GM12878 (cell line): ENCODE data around the gene PURA. TPM values are rescaled to one million over a fixed set of nuclear protein-coding genes. Genes with fewer than 3 reads are reported as not detected.

Experiments used
- ATAC-seq: fragments of 200-7000 bp; cut with Tn5 transposase; 3 replicates; pipeline ENCODE4 v1.9.1; 2020; ENCODE audit warnings: mild to moderate bottlenecking, moderate library complexity
- BruUV-seq: library from RNA; stranded (reverse); fragments of 400-500 nt; replicated peaks from 2 replicates; lab custom pipeline; 2021; lab: Mats Ljungman, UMichigan
- CTCF ChIA-PET: fragments of 300-600 bp; sonication (Branson Sonifier 250); formaldehyde crosslinking; extraction: SDS; loops from one replicate; lab custom pipeline; 2021; ENCODE audit warnings: inconsistent platforms; lab: Yijun Ruan, JAX
- POLR2A ChIA-PET: fragments of 350-600 bp; formaldehyde crosslinking; extraction: SDS; loops from one replicate; lab custom pipeline; 2021; ENCODE audit warnings: inconsistent platforms; lab: Charles Lee
- RAD21 ChIA-PET: fragments of 300-600 bp; sonication (Branson Sonifier 250); formaldehyde crosslinking; loops from one replicate; lab custom pipeline; 2023; ENCODE audit warnings: antibody characterized with exemption; ENCODE audit not compliant: unreplicated experiment; lab: Charles Lee
- SMC1A ChIA-PET: fragments of 300-600 bp; sonication (Branson Sonifier 250); formaldehyde crosslinking; loops from one replicate; lab custom pipeline; 2023; ENCODE audit not compliant: unreplicated experiment, uncharacterized antibody; lab: Charles Lee
- DNase-seq: peaks from one replicate; pipeline ENCODE4 v3.0.0-alpha.2; 2011; ENCODE audit warnings: low read depth, low spot score
- FAIRE-seq: peaks from 3 replicates; lab custom pipeline; 2011; peaks lifted over from hg19 to GRCh38; lab: Jason Lieb, UNC
- H2AFZ ChIP-seq: 2 replicates; pipeline ENCODE4 v1.6.0; 2011; ENCODE audit warnings: low read depth, low read length, control low read depth; ENCODE audit not compliant: control insufficient read depth
- H3K27ac ChIP-seq: 2 replicates; pipeline ENCODE4 v1.5.1; 2011; ENCODE audit warnings: control low read depth; ENCODE audit not compliant: control insufficient read depth, insufficient read depth
- H3K27me3 ChIP-seq, 2 experiments: replicated peaks in 1 of 2; 2 replicates each; pipeline versions ENCODE4 v1.6.0 to v1.6.1; 2011; ENCODE audit warnings: low read length in 1 of 2; ENCODE audit not compliant: control insufficient read depth in 2 of 2, insufficient read depth in 2 of 2
- H3K36me3 ChIP-seq, 2 experiments: 2 replicates each; pipeline ENCODE4 v1.5.1; 2011; ENCODE audit warnings: low read length in 1 of 2; ENCODE audit not compliant: control insufficient read depth in 2 of 2, insufficient read depth in 2 of 2
- H3K4me1 ChIP-seq: 2 replicates; pipeline ENCODE4 v1.6.1; 2011; ENCODE audit warnings: mild to moderate bottlenecking, low read length, moderate library complexity, mixed read lengths; ENCODE audit not compliant: control insufficient read depth, insufficient read depth
- H3K4me2 ChIP-seq: 2 replicates; pipeline ENCODE4 v1.6.0; 2011; ENCODE audit warnings: control low read depth; ENCODE audit not compliant: control insufficient read depth, insufficient read depth
- H3K4me3 ChIP-seq: fragments of 200-600 bp; sonication (generic); 2 replicates; pipeline ENCODE4 v1.5.1; 2016
- H3K79me2 ChIP-seq: 2 replicates; pipeline ENCODE4 v1.6.0; 2011; ENCODE audit warnings: low read length; ENCODE audit not compliant: control insufficient read depth, insufficient read depth
- H3K9ac ChIP-seq: 2 replicates; pipeline ENCODE4 v1.8.0; 2011; ENCODE audit warnings: low read length, control low read depth, mixed read lengths; ENCODE audit not compliant: control insufficient read depth, insufficient read depth
- H3K9me3 ChIP-seq: replicated peaks from 3 replicates; pipeline ENCODE4 v1.5.1; 2011; ENCODE audit warnings: mild to moderate bottlenecking, low read length; ENCODE audit not compliant: control insufficient read depth, insufficient read depth
- H4K20me1 ChIP-seq: 2 replicates; pipeline ENCODE4 v1.6.0; 2011; ENCODE audit not compliant: control insufficient read depth, insufficient read depth
- CBFB ChIP-seq: IDR thresholded peaks from 2 replicates; pipeline ENCODE4 v1.6.1; 2016; ENCODE audit warnings: antibody characterized with exemption, low read depth
- CTCF ChIP-seq, 3 experiments: IDR thresholded peaks in 2 of 3; conservative IDR thresholded peaks in 1 of 3; 2 replicates each; pipeline ENCODE4 v1.5.1; 2011; ENCODE audit warnings: low read depth in 3 of 3, low read length in 3 of 3, mild to moderate bottlenecking in 3 of 3, control low read depth in 2 of 3, moderate library complexity in 2 of 3, inconsistent platforms in 1 of 3, mixed read lengths in 1 of 3; ENCODE audit not compliant: control insufficient read depth in 2 of 3, insufficient read depth in 1 of 3; ENCODE audit errors: extremely low read depth in 1 of 3
- EED ChIP-seq: sonication (generic); IDR thresholded peaks from 2 replicates; pipeline ENCODE4 v1.6.1; 2016; ENCODE audit warnings: antibody characterized with exemption, low read depth
- MEF2A ChIP-seq: IDR thresholded peaks from 2 replicates; pipeline ENCODE4 v1.6.1; 2011; ENCODE audit warnings: low read depth, mild to moderate bottlenecking, low read length, moderate library complexity; ENCODE audit not compliant: insufficient read depth
- POLR2AphosphoS5 ChIP-seq: IDR thresholded peaks from 2 replicates; pipeline ENCODE4 v1.6.1; 2011; ENCODE audit warnings: mild to moderate bottlenecking, low read length, inconsistent platforms
- RAD21 ChIP-seq: IDR thresholded peaks from 2 replicates; pipeline ENCODE4 v1.6.1; 2011; ENCODE audit warnings: mild to moderate bottlenecking, low read depth, low read length, moderate library complexity; ENCODE audit not compliant: insufficient read depth
- RUNX3 ChIP-seq: IDR thresholded peaks from 2 replicates; pipeline ENCODE4 v1.6.1; 2012; ENCODE audit warnings: low read length, inconsistent platforms
- WGBS: methylation state at CpG from one replicate; pipeline ENCODE4 v1.1.6; 2016; ENCODE audit warnings: low lambda C conversion rate; ENCODE audit not compliant: insufficient replicate concordance, insufficient coverage; ENCODE audit errors: missing lambda C conversion rate; 5-methylcytosine and 5-hydroxymethylcytosine counted together
- in situ Hi-C: fragments of 300-500 bp; cut with MboI; formaldehyde crosslinking; loops from 9 replicates; pipeline ENCODE4 v1.14.3; 2018; ENCODE audit warnings: mixed read lengths
- intact Hi-C: fragments of 100-400 bp; cut with micrococcal nuclease; formaldehyde crosslinking; loops from one replicate; pipeline ENCODE4 v1.14.2; 2022; ENCODE audit not compliant: unreplicated experiment
- polyA plus RNA-seq, 11 experiments: library from polyadenylated mRNA; depleted of rRNA in 4 of 11; unstranded in 6 of 11; stranded (reverse) in 5 of 11; fragments of >200 nt; fragmentation: Nextera tagmentation in 4 of 11; fragmentation: Illumina TruSeq in 1 of 11; extraction: Ambion mirVana in 4 of 11; extraction: Trizol in 1 of 11; gene quantifications; 1 replicate in 1 of 11; 2 replicates in 10 of 11; pipeline versions ENCODE4 v1.2.1 to v1.2.3, GENCODE V29; 2011 to 2016; ENCODE audit warnings: inconsistent platforms in 2 of 11, missing spikeins in 2 of 11, low read depth in 1 of 11
- total RNA-seq, 4 experiments: library from RNA; depleted of rRNA in 3 of 4; stranded (reverse); fragments of >200 nt in 3 of 4; fragmentation: Illumina TruSeq in 1 of 4; extraction: Trizol in 1 of 4; gene quantifications; 2 replicates each; pipeline versions ENCODE4 v1.2.1 to v1.2.3, GENCODE V29; 2013 to 2021

PURA gene
- total and polyA plus RNA-seq, 10 of the 15 experiments (the other 5 are each of a cell fraction or from before 2014, with no cell fraction given): 3.3 to 11.8 (median 5.8) TPM

DNA sequence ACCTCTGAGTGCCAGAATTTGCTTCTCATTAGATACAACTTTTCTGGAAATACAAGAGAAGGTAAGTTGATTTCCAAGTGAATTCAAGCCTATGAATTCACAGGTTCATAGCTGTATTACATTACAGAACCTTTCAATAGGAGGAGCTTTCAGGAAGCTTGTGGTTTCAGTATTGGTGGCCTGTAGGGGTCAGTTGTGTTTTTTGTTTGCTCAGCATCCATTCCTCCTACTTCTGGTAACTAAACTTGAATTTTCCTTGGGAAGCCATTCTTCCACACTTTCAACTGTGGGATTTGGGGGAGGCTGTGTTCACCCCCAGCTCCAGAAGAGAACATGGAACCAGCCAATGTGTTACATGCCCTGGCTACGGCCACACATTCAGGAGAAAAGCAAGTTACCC lies 55.5 kb downstream of the PURA start:
- Histone ChIP-seq H3K4me1 (peaks cover 18% of the 10 kb centered on the region), H3K27ac (no peak overlapping the region), H3K27me3 (no peaks in the 10 kb centered on the region), H3K9me3 (no peaks in the 10 kb centered on the region), H3K4me2 (no peak overlapping the region), H3K36me3 (no peaks in the 10 kb centered on the region), H4K20me1 (no peaks in the 10 kb centered on the region), H3K4me3 (no peak overlapping the region), H2AFZ (no peak overlapping the region), H3K79me2 (no peaks in the 10 kb centered on the region), H3K9ac (no peak overlapping the region)
- DNase-seq (no peak), FAIRE-seq (peak; percentile 68), ATAC-seq (peak; percentile 68)
- SMC1A ChIA-PET: interaction anchor here (0.8 to 2.3 kb wide), 24 partner anchors 9 to 211 kb away, joined by 3 to 13 read pairs (median 4); no protein-coding TSS in a partner anchor
- RAD21 ChIA-PET: interaction anchor here (0.7 to 2.3 kb wide), 15 partner anchors 9 to 189 kb away, joined by 3 to 14 read pairs (median 3); no protein-coding TSS in a partner anchor
- BruUV-seq: no TSS peak
- WGBS: 92% methylated on average over 1 of the region's 1 CpG
- intact Hi-C loops (no loop called here), in situ Hi-C loops (no loop called here)
- TF ChIP-seq CTCF (IDR thresholded peaks at IDR 0.05 in 2 of 3, conservative IDR thresholded peaks at IDR 0.05 in 1 of 3; ENCODE audit: control insufficient read depth in 2 of 3, extremely low read depth in 1 of 3, insufficient read depth in 1 of 3, low read depth in 3 of 3, low read length in 3 of 3): peak in 1 of 3 experiments; percentile 47; a peak in 2 of 6 replicates
- TF ChIP-seq MEF2A: no peak
- TF ChIP-seq RAD21: 0 out of 2 replicates have a peak, but pooled peaks have one; percentile 10
- no peak for TF ChIP-seq EED
- TF ChIP-seq POLR2AphosphoS5: no peak
- TF ChIP-seq CBFB: 0 out of 2 replicates have a peak, but pooled peaks have one; percentile 41
- TF ChIP-seq RUNX3: peak; percentile 84
- CTCF ChIA-PET: interaction anchor here (0.7 to 3.4 kb wide), 24 partner anchors 10 to 394 kb away, joined by 3 to 36 read pairs (median 6); partner anchors contain the start of gene HBEGF
- POLR2A ChIA-PET: interaction anchor here (0.6 to 1.1 kb wide), 5 partner anchors 9 to 110 kb away, joined by 3 to 9 read pairs (median 5); no protein-coding TSS in a partner anchor
